Renal cortical epithelial cell (primary cell): ENCODE measurements around the gene C1orf116. TPM values are rescaled to one million over a fixed set of nuclear protein-coding genes. Genes with fewer than 3 reads are reported as not detected.

Experiments
- DNase-seq: peaks from one replicate; pipeline ENCODE4 v3.0.0-alpha.2; 2011; ENCODE audit warnings: low read depth
- total RNA-seq: library from RNA; depleted of rRNA; stranded (reverse); fragments of >200 nt; gene quantifications from 2 replicates; pipeline ENCODE4 v1.2.3, GENCODE V29; 2014

The C1orf116 gene
- total RNA-seq = 16.3 and 17.9 TPM in 2 replicates

DNA sequence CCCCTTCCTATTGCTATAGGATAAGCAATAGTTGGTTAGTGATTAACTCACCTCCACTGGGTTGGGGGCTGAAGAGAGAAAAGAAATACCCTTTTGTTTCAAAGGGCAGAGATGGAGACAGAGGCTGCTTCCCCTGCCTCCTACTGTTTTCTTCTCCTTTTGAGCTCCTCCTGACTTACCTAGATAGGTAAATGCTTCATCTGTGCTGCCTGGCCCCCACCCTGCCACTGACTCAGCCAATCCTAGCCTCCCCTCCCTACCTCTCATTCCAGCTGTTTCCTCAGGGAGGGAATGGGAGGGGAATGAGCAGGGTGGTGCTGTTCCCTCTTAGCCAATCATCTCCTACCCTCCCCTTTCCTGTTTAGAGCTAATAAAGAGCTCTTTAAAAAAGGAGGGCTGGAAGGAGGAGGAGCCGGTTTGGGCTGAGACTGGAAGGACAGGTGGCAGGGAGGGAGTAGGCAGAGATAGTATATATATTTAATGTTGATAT lies at the start of gene C1orf116:
Gene C1orf116, minus strand, starts transcription at position 229 of the 490 bp plus-strand sequence. CDS start 5,158 bp downstream, outside the sequence.
- DNase-seq = peak; percentile 84

DNA sequence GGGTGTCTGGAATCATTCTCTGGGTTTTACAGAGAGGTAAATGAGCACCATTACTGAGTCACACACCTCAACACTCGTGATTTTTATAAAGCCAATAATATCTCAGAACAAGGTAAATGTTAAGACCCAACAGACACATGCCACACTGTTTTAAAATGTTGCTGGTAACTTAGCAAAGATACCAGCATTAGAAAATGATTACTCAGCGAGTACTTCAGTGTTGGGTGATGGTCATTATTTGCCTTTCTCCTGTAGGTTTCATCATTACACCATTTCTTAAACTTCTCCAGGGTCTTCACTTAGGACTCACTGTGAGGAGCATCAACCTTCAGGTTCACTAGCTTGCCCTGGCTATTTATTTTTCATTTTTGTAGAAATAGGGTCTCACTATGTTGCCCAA lies 49.2 kb upstream of the C1orf116 start:
- no peak for DNase-seq

DNA sequence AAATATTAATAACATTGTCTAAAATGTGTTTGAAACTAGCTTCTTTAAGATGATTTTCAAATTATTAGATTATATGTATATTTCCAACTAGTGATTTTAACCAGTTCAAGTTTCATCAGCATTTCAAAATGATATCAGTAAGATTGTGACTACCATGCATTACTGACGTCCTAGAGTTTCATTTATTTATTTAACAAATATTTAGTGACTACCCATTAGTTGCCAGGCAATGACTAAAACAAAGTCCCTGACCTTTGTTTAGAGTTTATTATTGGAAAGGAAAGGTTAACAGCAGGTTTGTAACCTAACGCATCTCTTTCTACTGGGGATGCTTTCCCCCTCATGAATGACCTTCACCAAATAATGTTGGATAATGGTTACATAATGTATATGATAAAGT lies 48.5 kb upstream of the C1orf116 start:
- no peak for DNase-seq

DNA sequence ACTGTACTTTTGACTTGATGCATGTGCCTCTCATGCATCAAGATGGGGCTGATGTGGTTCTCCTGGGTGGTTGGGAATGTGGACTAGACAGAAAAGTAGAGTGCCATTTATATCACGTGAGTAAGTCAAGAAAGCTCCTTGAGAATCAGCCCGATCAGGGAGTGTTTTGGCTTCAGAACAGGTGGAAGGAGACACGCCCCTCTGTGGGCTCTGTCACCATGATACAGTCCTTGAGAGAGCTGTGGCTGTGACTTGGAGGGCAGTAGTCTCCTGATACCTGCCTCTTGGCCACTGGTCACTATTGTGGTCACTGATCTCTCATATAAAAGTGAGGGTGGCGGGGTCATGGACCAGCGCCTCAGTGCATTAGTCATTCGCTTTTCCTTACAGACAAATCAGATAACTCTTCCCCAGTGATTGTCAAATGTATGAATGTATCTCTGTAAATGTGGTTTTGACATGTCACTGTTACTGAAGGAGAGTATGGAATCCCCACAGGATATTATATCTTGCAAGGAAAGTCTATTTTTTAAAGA lies 47.2 kb upstream of the C1orf116 start:
- no peak for DNase-seq

DNA sequence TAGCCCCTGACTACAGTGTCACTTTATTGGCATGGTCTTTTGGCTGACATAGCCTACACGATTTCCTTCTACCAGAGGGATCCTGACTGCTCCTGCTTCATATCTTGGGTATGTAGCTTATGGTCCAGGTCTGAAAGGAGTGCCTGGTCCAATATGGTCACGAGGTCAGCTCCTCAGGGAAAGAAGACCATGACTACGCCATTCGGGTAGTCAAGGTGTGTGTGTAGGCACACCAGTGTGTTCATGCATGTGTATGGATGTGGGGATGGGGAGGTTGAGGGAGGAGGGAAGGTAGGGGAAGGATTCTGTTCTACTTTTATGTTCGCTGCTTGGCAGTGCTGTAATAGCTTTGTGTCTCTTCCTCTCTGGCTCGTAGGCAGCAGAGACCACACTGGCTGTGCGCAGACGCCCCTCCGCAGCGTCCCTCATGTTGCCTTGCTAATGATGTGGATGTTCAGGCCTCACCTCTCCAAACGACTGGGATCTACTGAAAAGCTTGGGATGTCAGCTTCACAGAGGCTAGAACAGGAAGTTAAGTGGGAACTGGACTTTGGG lies 46.1 kb upstream of the C1orf116 start:
- no peak for DNase-seq

DNA sequence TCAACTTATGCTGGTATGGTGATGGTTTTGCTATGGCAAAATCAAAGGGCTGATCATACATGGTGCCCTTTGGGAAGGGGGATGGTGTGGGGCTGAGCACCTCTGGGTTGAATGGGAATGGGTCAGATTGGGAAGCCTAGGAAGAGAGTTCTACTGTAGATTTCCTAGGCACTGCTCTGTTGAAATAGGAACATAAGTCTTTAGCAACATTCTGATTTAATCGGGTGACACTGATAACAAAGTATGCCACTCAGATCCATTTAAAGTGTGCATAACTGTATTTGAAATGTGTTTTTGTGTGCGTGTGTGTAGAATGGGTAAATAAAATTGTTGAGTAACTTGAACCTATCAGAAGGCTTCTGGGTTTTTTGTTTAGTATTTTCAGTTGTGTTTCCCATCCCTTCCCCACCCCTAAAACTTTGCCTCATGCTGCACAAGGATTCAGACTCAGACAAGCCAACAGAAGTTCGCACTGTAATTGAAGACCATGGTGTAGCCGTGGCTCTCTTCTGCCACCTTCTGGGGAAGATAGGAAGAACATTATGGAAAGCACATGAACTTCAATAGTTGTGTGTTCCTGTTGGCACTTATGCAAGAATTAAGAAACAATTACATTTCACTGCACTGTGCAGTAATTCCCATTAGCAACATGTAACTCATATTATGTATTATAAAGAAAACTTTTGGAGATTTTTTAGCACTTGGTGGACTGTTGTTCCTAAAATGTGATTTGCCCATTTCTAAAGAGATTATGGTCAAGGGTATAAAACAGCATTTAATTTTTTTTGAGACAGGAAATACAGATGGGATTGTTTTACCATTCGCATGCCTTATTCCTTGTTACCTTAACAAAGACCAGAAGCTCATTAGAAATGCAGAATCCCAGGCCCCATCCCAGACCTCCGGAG lies 45.2 kb upstream of the C1orf116 start:
- DNase-seq = peak; percentile 80

DNA sequence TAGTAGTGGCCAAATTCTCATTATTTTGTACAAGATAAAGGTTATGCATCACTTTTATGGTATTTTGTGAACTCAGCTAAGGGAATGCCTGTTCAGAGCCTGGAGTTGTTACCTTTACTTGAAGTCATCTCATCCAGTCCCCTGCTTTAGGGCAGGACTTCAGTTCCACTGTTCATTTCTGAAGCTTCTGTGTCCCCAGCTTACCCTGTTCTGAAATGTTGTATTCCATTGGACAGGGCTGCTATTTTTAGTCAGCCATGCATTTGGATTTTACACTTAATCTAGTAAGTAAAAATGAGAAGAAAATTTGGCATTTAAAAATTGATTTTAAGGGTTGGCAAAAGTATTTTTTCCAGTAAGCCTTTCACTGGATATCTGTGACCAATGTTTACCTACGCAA lies 44.5 kb upstream of the C1orf116 start:
- DNase-seq = no peak

DNA sequence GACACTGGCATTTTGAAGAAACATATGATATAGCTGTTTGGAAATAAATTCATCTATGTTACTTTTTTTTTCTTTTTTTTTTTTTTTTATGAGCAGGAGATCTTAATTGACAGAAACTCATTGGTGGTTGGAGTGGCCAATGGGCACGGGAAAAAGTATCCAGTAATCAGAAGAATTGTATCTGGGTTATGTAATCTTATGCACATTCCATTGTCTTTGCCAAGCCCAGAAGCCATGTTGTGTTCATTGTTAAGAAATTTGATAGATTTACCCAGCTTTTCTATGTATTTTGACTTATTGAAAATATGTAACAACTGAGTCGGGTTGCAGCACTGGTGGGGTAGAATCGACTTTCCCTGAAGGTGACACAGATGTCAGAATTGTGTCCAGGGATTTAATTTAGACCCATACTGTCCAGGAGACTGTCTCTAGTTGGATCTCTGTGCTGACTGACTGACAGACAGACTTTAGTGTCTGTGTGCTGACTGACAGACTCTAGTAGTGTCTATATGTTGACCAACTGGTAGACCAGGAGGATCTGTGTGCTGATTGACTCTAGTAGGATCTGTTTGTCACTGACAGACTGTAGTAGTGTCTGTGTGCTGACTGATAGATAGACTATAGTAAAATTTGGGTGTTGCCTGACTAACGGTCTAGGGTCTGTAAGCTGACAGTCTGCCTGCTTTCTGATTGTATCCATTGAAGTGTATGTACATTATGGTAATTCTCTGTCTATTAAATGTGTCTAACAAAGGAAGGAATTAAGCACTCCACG lies 43.8 kb upstream of the C1orf116 start:
- DNase-seq = no peak

DNA sequence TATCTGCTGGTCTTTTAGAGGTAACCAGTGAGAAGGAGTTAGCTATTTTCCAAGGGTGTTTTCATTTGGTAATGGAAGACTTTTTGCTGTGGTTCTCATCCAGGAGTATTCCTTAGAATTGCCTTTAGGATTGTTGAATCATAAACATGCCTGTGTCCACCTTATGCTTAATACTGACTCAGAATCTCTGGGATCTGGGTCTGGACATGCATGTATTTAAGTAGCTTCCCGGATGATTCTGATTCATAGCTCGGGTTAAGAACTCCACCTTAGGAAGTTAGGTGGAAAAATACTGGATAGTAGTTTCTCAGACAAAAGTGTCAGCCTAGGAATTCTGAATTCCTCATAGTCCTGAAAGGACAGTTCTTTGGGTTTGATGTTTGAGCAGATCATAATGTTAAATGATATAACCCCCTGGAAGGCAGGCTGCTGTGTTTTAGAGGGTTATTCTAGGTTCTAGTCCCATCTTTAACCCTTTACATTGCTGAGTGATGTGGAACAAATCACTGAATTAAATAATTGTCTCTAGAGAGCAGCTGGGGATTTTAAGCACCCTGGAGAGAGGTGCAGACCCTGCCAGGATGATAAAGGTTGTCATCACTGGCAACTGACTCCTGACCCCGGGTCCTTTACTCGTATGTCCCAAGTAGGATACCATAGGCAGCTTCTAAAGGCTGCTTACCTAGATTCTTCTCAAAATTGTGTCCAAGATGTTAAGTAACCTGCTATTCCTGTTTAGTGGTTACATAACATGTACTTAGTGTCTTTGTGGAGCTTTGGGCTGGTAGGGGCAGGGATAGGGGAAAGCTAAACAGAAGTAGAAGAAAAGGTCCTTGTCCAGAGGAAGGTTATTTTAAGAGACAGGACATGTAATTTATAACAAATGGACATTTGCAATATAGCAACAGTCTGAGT lies 41.6 kb upstream of the C1orf116 start:
- peak; percentile 66 for DNase-seq

DNA sequence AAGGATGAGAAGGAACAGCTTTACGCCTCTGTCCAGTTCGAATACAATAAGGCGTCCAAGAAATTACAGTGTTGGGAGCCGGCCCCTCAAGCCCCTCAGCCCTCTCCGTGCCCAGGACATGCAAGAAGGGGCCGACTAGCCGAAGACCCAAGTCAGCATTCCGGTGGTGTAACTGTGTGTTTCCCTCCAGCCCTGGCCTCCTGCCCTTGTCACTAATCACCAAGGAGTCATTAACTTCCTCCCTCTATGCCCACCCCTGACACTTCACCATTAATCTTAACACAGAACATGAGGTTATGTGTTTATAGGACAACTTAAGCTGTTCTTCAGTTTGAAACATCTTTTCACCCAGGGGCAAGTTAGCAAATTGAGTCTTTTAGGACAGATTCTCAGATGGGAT lies 39.7 kb upstream of the C1orf116 start:
- DNase-seq = no peak

DNA sequence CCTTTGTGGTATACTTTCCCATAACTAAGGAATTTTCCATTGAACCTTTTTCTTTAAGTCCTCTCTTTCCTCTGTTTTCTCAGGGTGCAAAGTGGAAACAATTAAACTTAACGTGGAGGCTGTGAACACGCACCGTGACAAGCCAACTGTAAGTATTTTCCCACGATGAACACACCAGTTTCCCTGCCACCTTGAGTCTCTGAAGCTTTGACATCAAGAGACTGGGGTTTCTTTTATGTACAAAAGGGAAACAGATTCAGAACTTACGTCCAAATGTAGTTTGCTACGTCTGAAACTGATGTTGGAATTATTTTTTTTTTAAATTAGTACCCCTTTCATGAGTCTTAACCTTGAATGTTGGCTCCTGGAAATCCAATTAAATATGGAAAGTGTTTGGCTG lies 38.9 kb upstream of the C1orf116 start:
- DNase-seq = no peak

DNA sequence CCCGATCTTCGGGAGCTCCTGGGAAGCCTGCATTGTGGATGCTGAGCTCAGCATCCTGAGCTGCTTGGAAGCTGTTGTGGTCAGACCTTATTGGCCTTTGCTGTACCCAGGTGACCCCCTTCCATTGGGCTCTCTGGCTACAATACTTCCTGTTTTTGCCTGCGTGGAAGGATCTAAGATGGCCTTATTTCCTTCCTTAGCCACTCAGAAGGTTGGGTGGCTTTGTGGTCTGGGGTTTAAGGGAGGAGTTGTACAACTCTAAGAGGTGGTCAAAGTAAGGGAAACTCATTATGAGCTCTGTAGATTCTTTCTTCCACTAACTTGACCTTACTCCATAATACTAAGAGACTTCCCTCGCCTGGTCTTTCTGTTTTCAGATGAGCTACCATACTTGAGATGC lies 38.3 kb upstream of the C1orf116 start:
- no peak for DNase-seq

DNA sequence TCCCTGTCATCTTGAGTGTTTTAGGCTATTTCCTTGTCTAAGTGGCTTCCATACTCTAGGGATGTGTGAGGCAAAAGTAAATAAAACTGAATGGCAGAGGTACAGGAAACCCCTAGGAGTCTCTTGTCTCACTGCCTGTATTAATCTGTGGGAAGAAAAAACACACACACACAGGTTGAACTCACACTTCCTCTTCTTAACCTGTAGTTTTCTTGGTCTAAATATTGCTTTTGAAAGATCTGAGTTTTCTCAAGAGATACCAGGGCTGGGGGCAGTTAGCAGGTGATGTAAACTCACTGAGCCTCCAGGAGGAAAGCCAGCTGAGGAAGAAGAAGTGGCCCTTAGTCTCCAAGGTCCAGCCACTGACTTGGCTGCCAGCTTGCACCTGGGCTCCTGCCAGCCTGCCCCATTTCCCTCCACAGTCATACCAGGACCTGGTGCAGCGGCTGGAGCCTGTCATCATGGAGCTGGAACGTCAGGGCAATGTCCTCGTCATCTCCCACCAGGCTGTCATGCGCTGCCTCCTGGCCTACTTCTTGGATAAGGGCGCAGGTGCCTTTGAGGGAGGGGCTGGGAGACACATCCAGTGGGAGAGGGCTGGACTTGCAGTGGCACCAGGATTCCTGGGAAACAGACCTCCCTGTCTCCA lies 37.4 kb upstream of the C1orf116 start:
- no peak for DNase-seq

DNA sequence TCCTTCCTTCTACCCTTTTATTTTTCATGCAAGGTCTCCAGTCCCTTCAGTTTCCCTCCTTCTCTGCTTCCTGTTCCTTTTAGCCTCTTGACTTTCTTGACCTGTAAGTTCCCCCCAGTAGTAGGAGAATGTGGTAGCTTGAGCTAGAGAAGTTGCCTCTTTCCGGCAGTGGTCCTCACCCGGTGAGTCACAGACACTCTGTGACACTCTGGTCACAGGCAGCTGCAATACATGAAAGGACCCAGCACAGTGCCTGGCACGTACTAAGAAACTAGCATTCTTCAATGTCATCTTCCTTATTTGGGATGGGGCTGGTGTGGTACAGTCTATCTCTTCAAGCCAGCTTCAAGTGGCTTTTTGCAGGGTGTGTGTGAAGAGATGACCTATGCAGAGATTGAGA lies 36.5 kb upstream of the C1orf116 start:
- no peak for DNase-seq

DNA sequence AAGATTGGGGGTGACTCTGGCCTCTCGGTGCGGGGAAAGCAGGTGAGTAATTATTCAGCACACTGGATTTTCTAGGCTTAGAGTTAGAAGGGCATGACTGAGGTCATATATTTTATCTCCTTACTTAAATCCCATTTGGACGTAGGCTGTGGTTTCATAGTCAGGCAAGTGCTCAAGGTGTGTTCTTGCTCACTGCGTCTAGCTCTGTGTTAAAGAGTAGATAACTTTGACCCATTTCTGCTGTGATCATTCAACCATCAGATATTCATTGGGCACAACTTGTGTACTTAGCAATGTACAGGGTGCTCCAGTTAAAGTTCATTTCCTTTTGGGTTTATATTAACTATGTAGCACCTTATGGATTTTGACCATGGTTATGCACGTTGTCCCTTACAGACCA lies 35.1 kb upstream of the C1orf116 start:
- DNase-seq = peak; percentile 31

DNA sequence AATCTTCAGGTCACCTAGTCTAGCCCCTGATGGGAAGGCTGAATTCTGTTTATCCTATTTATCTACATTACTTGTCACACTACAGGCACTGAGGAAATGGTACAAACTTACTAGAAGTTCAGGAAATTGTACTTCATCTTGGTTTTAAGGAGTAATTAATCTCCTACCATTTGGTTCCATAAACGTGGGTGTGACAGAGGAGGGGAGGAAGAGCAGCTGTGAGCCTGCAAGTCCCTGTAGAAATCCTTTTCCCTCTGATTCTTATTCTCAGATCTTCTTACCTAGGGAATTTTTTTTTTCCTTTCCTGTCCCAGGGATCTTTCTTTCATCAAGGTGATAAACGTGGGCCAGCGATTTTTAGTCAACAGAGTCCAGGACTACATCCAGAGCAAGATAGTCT lies 34.6 kb upstream of the C1orf116 start:
- DNase-seq = no peak

DNA sequence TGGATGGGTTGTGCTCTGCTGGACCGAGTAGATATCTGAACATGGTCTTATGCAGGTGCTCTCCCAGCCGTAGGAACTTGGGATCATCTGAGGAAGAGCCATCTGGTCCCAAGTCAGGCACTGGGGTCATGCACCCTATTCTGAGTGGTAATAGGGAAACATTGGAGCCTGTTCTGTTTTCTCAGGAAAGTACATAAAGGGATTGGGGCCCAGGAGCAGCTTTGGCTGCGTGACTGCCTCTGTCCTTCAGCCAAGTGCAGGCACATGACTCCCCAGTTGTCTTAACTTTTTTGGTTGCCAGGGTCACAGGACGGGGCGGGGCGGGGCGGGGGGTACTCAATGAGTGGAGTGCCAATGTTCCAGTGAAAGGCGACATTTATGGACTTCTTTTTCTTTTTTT lies 32.0 kb upstream of the C1orf116 start:
- no peak for DNase-seq

DNA sequence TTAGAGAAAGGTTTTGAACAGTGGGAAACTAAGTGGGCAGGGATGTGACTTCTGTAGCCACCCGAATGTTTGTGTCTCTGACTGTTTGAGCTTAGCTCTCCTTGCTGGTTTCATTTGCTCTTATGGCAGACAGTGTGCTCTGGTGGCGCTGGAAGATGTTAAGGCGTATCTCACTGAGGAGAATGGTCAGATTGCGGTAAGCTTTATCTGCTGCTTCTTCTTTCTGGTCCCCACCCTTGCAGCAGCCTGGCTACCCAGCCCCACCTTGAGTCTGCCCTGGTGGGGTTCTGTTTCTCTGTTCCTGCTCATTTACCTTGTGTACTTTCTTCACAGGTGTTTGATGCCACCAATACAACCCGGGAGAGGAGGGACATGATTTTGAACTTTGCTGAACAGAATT lies 30.5 kb upstream of the C1orf116 start:
- DNase-seq = no peak

DNA sequence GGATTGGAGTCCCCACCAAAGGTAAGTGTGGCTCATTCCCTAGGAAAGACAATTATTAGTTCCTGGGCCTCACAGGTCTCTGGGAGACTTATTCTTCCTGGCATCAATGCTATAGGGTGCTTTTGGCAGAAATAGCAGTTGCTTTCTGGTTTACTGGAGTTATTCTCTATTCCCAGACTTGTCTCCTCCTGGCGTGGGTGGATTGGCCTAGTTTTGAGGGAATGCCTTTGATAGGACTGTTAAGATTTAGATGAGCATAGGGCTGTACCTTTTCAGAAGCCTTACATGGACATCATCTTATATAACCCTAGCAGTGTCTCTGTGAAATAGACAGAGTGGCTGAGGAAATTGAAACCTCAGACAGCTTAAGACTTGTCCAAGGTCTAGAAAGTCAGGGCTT lies 29.5 kb upstream of the C1orf116 start:
- DNase-seq = no peak

DNA sequence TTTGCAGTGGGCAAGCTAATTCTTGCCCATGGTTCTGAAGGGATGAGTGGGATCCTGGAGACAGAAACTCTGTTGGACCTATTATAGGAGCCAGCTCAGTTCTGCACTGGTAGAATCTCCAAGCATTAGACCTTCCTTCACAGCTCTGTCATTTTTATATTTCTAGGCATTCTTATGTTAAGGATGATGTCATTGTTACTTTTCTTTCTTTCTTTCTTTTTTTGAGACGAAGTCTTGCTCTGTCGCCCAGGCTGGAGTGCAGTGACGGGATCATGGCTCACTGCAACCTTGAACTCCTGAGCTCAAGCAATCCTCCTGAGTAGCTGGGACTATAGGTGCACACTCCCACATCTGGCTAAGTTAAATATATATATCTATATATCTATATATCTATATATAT lies 28.0 kb upstream of the C1orf116 start:
- DNase-seq = no peak

DNA sequence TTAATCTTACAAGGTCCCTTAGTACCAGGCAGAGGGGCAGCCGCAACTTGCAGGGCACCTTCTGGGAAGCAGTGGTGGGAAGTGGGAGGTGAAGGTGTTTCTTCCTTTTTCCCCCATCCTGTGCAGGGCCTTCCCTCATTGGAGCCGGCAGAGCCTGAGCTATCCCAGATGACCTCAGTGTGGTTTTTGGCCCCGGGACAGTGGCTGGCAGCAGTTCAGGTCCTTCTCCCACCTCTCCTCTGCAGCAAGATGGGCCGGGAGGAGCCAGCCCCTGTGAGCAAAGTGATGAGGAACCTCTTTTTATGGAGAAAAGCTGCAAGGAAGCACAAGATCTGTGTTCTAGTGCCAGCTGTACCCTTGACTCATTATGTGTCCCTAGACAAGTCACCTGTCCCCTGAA lies 27.3 kb upstream of the C1orf116 start:
- DNase-seq = no peak
